Renal pelvis (tissue), 4 donors: Measurements from ENCODE around the gene AUTS2. TPM values are rescaled to one million over a fixed set of nuclear protein-coding genes. Genes with fewer than 3 reads are reported as not detected.

Experiments
- DNase-seq: peaks from one replicate; pipeline ENCODE4 v3.0.0-alpha.2; 2013
- polyA plus RNA-seq, 3 donors: library from polyadenylated mRNA; unstranded; fragments of 120-200 nt; gene quantifications; one replicate each; pipeline ENCODE4 v1.2.1, GENCODE V29; 2013; ENCODE audit not compliant: insufficient read length in 3 of 3

The AUTS2 gene
- polyA plus RNA-seq, 3 donors, result 85.8 to 114 (median 86.6) TPM

- no peak for DNase-seq
Measured at GRCh38 chr7:70573071-70573661, 974.9 kb downstream of the AUTS2 start.

DNA sequence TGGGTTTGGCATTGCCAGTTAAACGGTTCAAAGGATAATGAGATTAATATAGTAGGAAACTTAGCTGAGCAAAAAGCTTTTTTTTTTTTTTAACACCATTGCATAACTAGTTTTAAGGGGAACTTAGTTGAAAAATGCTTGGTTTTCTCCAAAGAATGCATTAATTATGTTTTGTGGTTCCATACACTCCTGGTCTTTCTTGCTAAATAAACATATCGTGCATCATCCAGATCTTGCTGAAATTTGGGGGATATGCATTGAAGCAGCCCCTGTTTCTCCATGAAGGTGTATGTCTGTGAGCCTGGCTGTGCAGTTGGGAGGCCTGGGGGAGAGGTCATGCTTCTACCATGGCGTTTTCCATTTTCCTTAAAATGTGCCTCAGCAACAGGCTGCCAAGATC, 975.4 kb downstream of the AUTS2 start:
- DNase-seq, result no peak

DNA sequence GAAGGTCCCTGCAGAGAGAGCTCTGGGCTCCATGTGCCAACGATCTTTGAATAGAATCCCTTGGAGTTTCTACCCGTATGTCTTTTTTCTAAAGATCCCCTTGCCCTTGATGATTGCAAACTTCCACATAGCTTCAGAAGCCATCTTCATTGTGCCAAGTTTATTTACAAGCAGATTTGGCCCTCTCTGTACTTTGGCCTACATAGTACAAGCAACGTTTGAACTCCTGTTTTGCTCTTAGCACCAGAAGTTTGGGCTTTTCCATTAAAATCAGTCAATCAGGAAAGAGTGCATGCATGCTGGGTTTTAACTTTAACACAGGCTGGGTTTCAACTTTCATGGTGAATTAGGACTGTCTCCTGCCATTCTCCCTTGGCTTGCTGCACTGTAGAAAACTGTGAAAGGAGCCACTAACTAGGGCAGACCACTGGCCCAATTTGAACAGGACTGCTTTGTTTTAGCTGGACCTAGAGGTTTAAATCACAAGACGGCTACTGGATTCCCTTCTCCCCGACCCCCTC, 976.1 kb downstream of the AUTS2 start:
- no peak for DNase-seq

- no peak for DNase-seq
Measured at GRCh38 chr7:70574970-70575799, 976.9 kb downstream of the AUTS2 start.

DNA sequence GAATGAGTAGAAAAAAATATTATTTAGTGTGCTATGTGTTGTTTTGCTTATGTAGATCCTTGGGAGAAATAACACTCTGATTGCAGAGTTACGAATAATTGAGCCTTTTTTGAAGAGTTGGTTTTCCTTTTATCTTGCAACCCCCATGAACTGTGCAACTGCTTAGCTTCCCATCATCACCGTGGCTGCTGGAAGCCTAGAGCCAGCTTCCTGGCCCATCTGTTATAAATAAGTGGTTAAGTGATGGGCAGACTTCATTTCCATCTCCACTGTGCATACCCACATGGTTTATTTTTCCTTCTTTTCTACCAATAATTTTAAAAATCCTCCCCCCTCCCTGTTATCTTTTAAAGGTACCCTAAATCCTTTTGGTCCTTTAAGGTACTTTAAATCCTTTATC, 978.8 kb downstream of the AUTS2 start:
- no peak for DNase-seq

DNA sequence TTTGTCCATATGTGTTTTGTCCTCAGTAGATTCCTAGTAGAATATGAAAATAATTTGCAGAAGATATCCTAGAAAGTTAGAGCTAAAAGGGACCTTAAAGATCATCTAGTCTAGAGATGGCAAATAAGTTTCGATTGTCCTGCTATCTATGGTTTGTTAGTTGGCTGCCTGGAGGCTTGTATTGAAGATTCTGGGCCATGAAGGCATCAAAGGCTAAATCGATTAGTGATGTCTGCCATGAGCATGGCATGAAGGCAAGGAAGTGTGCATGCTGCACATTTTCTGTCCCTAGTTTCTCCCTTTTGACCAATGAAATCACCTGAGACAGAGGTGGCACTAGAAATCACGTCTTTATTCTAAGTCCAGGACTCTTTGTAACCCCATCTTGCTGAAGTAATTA, 979.9 kb downstream of the AUTS2 start:
- no peak for DNase-seq

DNA sequence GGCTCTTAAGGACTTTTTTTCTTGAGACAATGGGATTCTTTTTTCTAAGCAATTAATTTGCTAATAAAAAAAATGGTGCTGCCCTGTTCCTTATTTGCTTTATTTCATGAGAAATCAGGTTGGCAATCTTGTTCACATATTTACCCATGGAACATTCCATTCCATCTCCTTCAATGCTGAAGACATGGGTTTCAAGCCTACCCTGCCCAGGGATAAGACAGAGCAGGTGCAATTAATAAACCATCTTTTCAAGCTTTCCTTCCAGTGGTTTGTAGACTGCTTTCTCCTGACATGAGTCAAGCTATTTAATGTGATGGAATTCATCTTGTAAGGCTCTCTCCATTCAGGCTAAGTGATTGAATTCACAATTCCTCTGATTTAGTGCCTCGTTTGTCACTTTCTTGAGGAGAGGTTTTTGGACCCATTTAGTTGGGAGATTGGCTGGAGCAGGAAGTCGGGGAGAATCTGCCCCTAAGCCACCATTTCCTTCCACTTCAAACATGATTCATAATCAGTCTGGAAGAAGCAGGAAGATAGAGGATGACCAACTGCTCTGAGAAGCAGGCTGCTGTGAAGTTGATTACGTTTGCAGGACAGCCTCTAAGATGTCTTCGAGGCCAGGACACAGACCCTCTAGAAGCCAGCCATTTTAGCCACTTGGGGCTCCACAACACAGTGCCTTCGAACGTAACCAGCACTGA, 981.3 kb downstream of the AUTS2 start:
- DNase-seq, result no peak

- DNase-seq, result no peak
Measured at GRCh38 chr7:70580161-70580560, 981.9 kb downstream of the AUTS2 start.

- DNase-seq, result no peak
Measured at GRCh38 chr7:70582927-70583895, 984.9 kb downstream of the AUTS2 start.

DNA sequence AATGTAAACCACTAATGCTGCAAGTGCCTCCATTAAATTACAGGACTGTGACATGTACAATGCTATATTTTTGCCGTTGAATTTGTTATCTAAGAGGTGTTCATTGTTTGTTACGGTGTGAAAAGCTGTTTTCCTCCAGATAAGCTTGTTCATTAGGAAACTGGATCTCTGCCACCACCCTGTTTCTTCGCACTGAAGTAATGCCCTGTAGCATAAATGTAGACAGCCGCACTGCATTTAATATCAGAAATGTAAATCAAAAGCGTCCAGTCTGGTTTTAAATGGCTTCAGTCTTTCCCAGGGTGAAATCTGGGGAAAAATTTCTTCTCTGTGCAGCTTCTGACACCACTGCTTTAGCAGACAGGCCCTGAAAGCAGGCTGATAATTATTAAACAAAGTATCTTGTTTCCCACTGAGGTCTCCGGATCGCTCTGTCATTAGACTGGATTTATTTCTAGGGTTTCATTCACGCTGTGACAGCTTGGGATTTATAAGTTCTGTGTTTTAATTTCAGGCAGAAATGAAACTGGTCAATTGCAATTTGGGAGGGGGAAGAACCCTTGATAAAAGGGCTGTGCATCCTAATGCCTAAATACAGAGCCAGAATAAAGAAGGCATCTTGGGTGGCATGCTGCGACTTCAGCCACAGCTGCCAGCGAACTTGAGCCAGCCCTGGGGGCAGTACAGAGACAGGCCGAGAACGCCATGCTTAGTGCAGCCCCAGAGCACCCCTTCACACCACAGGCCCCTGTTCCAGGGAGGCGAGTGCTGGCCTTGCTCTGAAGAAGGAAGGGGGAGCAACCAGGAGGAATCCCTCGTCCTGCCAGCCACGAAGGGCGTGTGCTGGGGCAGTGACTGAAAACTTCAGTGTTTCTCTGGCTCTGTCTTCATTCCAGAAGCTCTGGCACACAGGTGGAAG, 985.9 kb downstream of the AUTS2 start:
- no peak for DNase-seq

GRCh38 chr7:70585071-70585470, 986.8 kb downstream of the AUTS2 start:
- no peak for DNase-seq

- no peak for DNase-seq
Measured at GRCh38 chr7:70586822-70587221, 988.5 kb downstream of the AUTS2 start.

- no peak for DNase-seq
Measured at GRCh38 chr7:70587739-70588138, 989.5 kb downstream of the AUTS2 start.

GRCh38 chr7:70588191-70588921, 990.1 kb downstream of the AUTS2 start:
- DNase-seq, result no peak

- DNase-seq, result no peak
Measured at GRCh38 chr7:70589010-70589409, 990.7 kb downstream of the AUTS2 start.

DNA sequence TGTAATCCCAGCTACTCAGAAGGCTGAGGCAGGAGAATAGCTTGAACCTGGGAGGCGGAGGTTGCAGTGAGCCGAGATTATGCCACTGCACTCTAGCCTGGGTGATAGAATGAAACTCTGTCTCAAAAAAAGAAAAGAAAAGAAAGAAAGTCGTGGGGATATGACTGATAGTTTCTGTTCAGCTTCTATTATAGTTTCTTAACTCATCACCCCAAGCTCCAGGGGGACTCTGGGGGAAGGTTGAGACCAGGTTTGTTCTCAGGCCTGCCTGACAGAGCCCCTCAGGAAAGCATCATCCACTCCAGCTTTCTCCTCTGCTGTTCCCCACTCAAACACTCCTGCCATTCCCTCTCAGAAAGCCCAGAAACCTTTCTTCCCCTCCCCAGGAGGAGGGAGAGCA, 991.3 kb downstream of the AUTS2 start:
- no peak for DNase-seq

DNA sequence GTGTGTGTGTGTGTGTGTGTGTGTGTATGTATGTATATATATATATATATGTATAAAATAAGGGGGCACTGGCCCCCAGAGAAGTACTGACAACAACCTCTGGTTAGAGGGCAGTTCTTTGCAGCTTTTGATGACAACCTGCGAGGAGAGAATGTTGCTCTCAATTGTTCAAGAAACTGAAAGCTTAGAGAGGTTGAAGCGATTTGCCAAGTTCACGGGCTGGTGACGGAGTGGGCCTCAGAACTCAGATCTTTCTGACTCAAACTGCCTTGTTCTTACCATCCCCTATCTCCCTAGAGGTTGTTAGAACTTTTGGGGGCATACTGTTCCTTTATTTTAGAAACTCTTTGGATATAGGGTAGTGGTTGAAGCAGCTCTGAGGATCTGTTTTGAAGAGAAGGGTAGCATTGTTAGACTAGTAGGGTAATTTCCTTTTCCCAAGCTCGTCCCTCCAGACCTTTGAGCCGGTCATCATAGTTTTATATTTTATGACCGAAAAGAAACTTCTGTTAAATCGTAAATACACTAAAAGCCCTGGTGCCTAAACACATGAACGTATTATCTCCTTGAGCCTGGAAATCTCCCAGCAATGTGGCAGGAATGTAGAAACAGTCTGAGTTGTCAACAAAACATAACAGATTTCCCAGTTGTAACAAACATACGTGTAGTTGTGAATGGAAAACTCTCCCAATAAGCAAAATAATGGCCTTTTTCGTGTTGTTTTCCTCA, 992.0 kb downstream of the AUTS2 start:
- DNase-seq, result no peak

GRCh38 chr7:70591643-70592042, 993.4 kb downstream of the AUTS2 start:
- no peak for DNase-seq

- no peak for DNase-seq
Measured at GRCh38 chr7:70592171-70592570, 993.9 kb downstream of the AUTS2 start.
